Measurements from ENCODE around the gene CDH22. TPM values are rescaled to one million over a fixed set of nuclear protein-coding genes. Genes with fewer than 3 reads are reported as not detected.

The CDH22 gene
- total and polyA plus RNA-seq, 2 experiments from 2014 or later = 0.08 to 0.10 TPM

DNA sequence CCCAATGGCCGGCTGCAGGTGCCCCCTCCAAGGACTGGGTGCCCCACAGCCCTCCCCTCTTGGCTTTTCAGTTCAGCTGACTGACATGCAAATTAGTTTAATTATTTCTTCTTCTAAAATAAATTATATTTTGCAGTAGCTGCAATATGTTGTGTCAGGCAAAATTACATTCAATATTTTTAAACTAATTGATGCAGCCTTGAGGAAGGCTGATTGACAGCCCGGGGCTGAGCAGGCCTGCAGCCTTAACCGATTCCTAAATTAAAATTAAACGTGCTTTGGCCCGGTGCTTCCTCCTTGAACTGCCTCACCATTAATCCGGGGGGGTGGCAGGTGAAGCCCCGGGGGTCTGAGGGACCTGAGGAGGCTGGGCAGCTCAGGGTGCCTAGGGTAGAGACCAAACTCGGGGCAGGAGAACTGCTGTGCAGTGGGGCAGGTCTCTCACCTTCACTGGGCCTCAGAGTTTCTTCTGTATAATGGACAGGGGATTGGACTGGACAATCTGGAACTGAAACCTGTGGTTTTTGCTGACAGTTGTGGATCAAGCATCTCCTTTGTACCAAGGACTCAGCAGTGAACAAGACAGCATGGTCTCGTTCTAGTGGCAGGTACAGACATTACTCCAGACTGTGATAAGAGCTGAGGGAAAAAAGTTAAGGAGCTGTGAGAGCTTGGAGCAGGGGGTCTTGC is 117.7 kb downstream of the CDH22 start (continued):
- TF ChIP-seq STAT1 (IDR thresholded peaks at IDR 0.05; ENCODE audit: unreplicated experiment) (no peak), EZH2 (IDR thresholded peaks at IDR 0.05; ENCODE audit: low read depth, unreplicated experiment) (no peak), ZNF331 (CRISPR knock-in tag; IDR thresholded peaks at IDR 0.05; ENCODE audit: low read depth) (no peak)

DNA sequence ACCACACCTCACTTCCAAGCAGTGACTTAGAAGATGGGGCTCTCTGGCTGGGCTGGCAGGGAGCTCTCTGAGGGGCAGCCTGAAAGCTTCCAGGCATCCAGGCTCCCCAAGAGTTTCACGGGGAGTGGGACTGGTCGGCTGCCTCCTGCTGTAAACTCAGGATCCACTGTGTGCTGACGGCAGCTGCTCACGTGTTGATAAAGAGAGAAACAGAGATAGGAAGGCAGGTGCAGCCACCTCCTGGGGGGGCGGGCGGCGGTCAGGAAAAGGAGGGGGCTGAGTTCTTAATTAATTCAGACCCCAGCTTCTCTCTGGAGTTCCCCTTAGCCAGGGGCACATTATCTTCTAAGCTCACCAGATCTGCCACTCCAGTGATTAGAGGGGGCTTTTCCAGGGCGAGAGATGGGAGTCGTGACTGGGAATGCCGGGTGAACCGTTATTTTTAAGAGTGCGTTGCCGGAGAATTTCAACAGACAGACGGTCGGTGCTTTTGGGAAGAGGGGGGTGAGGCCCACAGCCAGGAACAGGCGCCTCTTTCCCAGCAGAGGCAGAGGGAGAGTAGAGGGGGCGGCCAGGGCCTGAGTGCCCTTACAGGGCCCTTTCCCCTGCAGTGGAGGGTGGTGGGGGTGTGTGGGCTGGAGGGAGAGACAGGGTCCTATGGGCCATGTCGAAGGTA is 119.3 kb downstream of the CDH22 start:
- no peaks in the 10 kb centered on the region for H3K27me3 ChIP-seq (ENCODE audit: insufficient read depth)
- no peak overlapping the region for H2AFZ ChIP-seq
- ATAC-seq = no peak; the same call in 2 of the 3 replicates
- peaks cover 5% of the 10 kb centered on the region; the same call in 2 of the 3 replicates for H3K4me1 Mint-ChIP-seq
- no peak overlapping the region; the same call in 2 of the 3 replicates for H3K4me3 Mint-ChIP-seq
- H3K79me2 ChIP-seq (replicated peaks; ENCODE audit: insufficient read depth) = no peaks in the 10 kb centered on the region
- H3K9me3 Mint-ChIP-seq = no peaks in the 10 kb centered on the region
- no peak overlapping the region for H3K27ac Mint-ChIP-seq
- H3K4me3 ChIP-seq = no peak overlapping the region
- DNase-seq (ENCODE audit: low spot score) = no peak
- H3K4me1 ChIP-seq (ENCODE audit: insufficient read depth) = no peaks in the 10 kb centered on the region
- no peaks in the 10 kb centered on the region for H3K36me3 Mint-ChIP-seq (ENCODE audit: low read depth)
- peaks cover 6% of the 10 kb centered on the region for H3K27me3 Mint-ChIP-seq (ENCODE audit: insufficient read depth, low read depth, poor library complexity)
- no peaks in the 10 kb centered on the region for H4K20me1 ChIP-seq (replicated peaks; ENCODE audit: insufficient read depth)
- no peak overlapping the region for H3K27ac ChIP-seq (ENCODE audit: low read depth)
- H3K4me2 ChIP-seq = no peak overlapping the region
- H3F3A ChIP-seq (replicated peaks; ENCODE audit: low read depth) = no peaks in the 10 kb centered on the region
- no peaks in the 10 kb centered on the region for H3K36me3 ChIP-seq (ENCODE audit: insufficient read depth)
- no peaks in the 10 kb centered on the region for H3K9me2 ChIP-seq (ENCODE audit: insufficient read depth)
- TF ChIP-seq, protein P1, sequence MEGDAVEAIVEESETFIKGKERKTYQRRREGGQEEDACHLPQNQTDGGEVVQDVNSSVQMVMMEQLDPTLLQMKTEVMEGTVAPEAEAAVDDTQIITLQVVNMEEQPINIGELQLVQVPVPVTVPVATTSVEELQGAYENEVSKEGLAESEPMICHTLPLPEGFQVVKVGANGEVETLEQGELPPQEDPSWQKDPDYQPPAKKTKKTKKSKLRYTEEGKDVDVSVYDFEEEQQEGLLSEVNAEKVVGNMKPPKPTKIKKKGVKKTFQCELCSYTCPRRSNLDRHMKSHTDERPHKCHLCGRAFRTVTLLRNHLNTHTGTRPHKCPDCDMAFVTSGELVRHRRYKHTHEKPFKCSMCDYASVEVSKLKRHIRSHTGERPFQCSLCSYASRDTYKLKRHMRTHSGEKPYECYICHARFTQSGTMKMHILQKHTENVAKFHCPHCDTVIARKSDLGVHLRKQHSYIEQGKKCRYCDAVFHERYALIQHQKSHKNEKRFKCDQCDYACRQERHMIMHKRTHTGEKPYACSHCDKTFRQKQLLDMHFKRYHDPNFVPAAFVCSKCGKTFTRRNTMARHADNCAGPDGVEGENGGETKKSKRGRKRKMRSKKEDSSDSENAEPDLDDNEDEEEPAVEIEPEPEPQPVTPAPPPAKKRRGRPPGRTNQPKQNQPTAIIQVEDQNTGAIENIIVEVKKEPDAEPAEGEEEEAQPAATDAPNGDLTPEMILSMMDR (conservative IDR thresholded peaks at IDR 0.05; ENCODE audit: low read depth in 2 of 2) = no peak
- TF ChIP-seq ZNF331 (CRISPR knock-in tag; IDR thresholded peaks at IDR 0.05; ENCODE audit: low read depth) (no peak), NANOG (IDR thresholded peaks at IDR 0.05; ENCODE audit: borderline replicate concordance) (no peak), EZH2phosphoT487 (IDR thresholded peaks at IDR 0.05; ENCODE audit: unreplicated experiment) (no peak), CREB1 (CRISPR knock-in tag; IDR thresholded peaks at IDR 0.05; ENCODE audit: low read depth) (no peak), STAT1 (IDR thresholded peaks at IDR 0.05; ENCODE audit: unreplicated experiment) (no peak), JUNB (IDR thresholded peaks at IDR 0.05; ENCODE audit: unreplicated experiment) (no peak), EZH2 (IDR thresholded peaks at IDR 0.05; ENCODE audit: low read depth, unreplicated experiment) (no peak), ZNF114 (CRISPR knock-in tag; IDR thresholded peaks at IDR 0.05) (no peak), POLR2AphosphoS5 (IDR thresholded peaks at IDR 0.05; ENCODE audit: low read depth) (no peak)
- TF ChIP-seq, protein P2, sequence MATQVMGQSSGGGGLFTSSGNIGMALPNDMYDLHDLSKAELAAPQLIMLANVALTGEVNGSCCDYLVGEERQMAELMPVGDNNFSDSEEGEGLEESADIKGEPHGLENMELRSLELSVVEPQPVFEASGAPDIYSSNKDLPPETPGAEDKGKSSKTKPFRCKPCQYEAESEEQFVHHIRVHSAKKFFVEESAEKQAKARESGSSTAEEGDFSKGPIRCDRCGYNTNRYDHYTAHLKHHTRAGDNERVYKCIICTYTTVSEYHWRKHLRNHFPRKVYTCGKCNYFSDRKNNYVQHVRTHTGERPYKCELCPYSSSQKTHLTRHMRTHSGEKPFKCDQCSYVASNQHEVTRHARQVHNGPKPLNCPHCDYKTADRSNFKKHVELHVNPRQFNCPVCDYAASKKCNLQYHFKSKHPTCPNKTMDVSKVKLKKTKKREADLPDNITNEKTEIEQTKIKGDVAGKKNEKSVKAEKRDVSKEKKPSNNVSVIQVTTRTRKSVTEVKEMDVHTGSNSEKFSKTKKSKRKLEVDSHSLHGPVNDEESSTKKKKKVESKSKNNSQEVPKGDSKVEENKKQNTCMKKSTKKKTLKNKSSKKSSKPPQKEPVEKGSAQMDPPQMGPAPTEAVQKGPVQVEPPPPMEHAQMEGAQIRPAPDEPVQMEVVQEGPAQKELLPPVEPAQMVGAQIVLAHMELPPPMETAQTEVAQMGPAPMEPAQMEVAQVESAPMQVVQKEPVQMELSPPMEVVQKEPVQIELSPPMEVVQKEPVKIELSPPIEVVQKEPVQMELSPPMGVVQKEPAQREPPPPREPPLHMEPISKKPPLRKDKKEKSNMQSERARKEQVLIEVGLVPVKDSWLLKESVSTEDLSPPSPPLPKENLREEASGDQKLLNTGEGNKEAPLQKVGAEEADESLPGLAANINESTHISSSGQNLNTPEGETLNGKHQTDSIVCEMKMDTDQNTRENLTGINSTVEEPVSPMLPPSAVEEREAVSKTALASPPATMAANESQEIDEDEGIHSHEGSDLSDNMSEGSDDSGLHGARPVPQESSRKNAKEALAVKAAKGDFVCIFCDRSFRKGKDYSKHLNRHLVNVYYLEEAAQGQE (IDR thresholded peaks at IDR 0.05; ENCODE audit: unreplicated experiment) = no peak
- TF ChIP-seq, protein P3, sequence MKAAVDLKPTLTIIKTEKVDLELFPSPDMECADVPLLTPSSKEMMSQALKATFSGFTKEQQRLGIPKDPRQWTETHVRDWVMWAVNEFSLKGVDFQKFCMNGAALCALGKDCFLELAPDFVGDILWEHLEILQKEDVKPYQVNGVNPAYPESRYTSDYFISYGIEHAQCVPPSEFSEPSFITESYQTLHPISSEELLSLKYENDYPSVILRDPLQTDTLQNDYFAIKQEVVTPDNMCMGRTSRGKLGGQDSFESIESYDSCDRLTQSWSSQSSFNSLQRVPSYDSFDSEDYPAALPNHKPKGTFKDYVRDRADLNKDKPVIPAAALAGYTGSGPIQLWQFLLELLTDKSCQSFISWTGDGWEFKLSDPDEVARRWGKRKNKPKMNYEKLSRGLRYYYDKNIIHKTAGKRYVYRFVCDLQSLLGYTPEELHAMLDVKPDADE (IDR thresholded peaks at IDR 0.05) = no peak

Data from GM23338 (cell line).